HG03457 (cell line): ENCODE results near the gene EIF4E3.

Source experiments
- ATAC-seq: cut with Tn5 transposase; IDR thresholded peaks from one replicate; pipeline ENCODE4 v1.9.1; 2021; ENCODE audit warnings: moderate number of reproducible peaks; ENCODE audit not compliant: unreplicated experiment

The EIF4E3 gene

GRCh38 chr3:71723452-71724170 is 1.6 kb downstream of the EIF4E3 start:
- ATAC-seq, result no peak

GRCh38 chr3:71722693-71723092 is 2.5 kb downstream of the EIF4E3 start:
- no peak for ATAC-seq

DNA sequence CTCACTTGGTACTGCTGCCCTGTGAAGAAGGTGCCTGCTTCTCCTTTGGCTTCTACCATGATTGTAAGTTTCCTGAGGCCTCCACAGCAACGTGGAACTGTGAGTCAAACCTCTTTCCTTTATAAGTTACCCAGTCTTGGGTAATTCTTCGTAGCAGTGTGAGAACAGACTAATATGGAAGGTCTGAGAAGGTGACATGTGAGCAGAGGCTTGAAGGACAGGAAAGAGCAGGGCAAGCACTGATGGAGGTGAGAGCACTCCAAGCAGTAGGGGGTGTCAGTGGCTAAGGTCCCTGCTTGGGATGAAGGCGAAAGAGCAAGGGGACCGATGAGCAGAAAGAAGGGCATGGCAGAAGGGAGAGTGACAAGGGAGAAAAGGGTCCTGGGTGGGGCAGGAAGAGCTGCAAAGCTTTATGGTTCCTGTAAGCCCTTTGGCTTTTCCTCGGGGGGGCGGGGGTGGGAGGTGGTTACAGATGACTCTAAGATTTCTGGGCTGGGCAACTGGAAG is 3.5 kb downstream of the EIF4E3 start:
- no peak for ATAC-seq

- ATAC-seq, result no peak
These were observed 4.2 kb downstream of the EIF4E3 start for GRCh38 chr3:71721002-71721401.

GRCh38 chr3:71718072-71718471 is 7.1 kb downstream of the EIF4E3 start:
- ATAC-seq, result no peak

- no peak for ATAC-seq
These were observed 10.6 kb downstream of the EIF4E3 start for GRCh38 chr3:71714595-71714994.

DNA sequence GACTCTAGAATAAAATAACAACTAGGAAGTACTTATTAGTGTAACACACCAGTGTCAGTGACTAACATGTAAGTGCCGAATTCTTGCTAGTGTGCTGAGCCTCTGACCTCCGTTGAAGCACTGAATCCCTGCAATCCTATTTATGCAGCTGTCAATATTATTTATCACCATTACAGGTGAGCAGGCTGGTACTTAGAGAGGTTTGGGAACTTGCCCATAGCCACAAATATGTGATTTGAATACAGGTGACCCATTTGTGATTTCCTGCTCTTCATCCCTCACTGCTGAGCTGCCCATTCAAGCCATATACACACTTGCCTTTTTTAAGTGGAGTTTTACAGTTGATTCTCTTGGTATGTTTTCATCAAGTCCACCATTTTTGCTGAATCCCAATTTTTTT is 12.2 kb downstream of the EIF4E3 start:
- no peak for ATAC-seq

DNA sequence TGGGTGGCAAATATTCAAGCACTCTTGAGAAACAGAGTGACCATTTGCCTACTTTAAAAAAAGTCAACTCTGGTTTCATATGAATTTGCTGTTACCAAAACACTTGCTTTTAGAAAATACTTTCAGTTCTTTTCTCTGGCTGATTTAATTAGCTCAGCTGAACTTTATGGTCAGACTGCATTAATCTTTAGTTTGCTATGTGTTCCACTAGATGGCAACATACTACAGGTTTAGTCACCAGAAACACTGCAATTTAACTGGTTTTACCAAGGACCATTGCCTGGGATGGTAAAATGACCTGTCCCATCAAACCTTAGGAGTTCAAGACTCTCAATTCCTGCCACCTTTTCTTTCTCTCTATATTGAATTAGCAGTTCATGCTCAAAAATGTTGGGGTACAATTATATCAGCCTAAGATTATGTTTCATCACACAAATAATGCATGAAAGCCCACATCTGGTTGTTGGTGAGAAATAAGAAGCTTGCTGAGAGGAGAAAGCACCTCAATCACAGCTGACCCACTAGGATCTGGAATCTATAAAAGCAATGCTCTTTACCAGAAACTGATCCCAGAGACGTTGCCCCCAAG is 14.2 kb downstream of the EIF4E3 start:
- ATAC-seq, result no peak

DNA sequence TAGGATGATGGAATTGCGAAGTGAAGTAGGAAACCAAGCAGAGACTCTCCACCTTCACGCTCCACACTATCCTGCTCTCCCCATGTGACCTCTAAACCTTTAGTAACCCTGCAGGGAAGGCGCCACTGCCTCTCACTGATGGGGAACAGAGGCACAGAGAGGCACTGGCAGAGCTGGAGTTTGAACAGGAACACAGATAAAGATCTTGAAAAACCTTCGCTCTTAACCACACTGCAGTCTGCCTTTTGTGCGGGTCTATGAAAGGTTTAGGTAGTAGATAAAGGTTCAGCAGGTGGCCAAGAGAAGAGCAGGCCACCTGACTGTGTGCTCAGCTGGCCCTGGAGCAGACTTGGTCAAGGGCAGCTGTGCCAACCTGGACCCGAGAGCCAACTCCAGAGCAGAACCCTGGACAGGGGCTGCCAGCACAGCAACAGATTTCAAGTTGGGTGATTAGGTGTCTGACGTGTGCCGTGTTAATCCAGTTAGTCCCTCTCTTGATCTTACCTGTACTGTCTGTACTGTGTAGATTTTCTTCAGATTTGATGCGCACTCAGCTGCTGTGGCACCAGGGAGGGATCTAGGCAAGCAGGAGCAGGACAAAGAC is 15.2 kb downstream of the EIF4E3 start:
- no peak for ATAC-seq

DNA sequence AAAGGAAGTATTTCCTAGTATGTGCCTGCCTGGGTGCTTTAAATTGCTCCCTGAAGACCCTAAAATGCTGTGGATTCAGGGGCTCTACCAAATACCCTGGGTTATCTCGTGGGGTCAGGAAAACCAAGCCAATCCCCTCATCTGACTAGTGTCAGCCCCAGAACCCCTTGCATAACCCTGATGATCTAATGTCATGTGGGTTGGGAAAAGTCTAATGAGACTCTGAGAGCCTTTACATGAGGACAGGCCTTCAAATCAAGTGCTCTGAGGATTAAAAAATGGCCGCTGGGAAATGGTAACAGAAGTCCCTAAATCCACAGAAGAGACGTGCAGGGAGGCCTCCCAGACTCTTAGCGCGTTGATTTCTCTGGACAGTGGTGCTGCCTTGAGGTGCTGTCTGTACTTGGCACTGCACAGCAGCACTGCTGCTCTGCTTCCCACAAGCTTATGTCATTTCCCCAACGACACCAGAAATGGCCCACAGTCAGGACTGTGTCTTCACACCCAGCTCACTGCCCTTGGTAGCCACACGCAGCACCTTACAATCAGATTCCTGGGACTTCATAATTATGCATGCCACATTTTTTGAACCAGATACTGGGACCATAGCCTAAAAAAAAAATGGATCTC is 16.6 kb downstream of the EIF4E3 start:
- ATAC-seq, result no peak

DNA sequence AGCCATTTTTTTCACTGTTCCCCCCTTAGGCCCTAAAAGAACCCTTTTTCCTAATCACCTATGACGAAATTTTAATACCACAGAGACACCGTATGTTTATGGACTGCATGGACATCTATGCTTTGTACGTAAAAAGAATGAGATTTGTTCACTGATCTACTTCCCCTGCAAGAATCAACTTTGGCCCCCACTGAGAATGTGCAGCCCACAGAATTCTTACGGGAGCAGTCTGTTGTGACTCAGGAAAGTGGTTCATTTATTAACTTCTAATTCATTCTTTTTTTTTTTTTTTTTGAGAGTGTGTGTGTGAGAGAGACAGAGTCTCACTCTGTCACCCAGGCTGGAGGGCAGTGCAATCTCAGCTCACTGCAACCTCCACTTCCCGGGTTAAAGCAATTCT is 17.6 kb downstream of the EIF4E3 start:
- no peak for ATAC-seq

- no peak for ATAC-seq
These were observed 19.5 kb downstream of the EIF4E3 start for GRCh38 chr3:71705681-71706080.

GRCh38 chr3:71704915-71705314 is 20.3 kb downstream of the EIF4E3 start:
- no peak for ATAC-seq

- no peak for ATAC-seq
These were observed 21.4 kb downstream of the EIF4E3 start for GRCh38 chr3:71703797-71704196.

- ATAC-seq, result no peak
These were observed 22.8 kb downstream of the EIF4E3 start for GRCh38 chr3:71702131-71703024.

GRCh38 chr3:71701251-71701762 is 23.9 kb downstream of the EIF4E3 start:
- no peak for ATAC-seq

GRCh38 chr3:71695000-71695482 is 30.2 kb downstream of the EIF4E3 start:
- no peak for ATAC-seq

DNA sequence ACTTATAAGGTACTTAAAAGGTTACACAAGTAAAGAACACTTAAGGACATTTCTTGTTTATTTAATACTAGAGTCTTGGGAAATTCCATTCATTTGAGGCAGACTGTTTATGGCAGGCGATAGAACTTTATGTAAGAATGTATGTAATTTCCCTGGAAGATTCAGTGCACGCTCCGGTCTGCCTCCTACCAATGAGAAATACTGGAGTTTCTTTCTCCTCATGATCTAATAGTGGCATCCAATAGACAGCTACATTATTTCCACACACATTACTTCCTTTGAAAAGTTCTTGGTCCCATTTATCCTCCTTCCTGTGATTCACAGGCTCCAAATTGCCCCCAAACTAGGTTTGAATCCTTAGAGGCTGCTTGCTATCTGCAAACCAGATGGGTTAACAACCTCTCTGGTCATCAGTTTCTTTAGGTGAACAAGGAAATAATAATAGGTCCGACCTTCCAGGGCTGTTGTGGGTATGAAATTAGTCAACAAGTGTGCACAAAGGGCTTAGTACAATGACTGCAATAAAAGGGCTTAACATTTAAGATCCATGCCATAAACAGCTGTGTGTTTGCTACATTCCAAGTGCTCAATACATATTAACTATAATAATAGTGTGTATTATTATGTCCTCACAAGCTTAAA is 30.7 kb downstream of the EIF4E3 start:
- ATAC-seq, result no peak

DNA sequence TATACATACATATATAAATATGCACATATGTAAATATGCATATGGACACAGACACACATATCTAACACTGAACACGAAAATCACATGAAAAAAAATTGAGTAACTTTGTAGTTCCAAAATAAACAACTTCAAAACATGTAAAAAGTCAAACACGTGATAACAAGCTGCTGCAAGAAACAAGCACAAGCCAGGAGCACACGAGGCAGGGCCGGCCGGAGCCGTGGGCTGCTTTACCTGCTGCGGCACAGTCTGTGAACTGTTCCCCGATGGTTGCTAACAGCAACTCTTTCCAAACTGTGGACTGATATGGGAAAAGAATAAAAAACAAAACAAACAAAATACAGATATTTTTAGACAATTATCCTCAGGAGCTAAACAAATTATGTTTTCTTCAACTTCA is 31.6 kb downstream of the EIF4E3 start:
- ATAC-seq, result no peak

DNA sequence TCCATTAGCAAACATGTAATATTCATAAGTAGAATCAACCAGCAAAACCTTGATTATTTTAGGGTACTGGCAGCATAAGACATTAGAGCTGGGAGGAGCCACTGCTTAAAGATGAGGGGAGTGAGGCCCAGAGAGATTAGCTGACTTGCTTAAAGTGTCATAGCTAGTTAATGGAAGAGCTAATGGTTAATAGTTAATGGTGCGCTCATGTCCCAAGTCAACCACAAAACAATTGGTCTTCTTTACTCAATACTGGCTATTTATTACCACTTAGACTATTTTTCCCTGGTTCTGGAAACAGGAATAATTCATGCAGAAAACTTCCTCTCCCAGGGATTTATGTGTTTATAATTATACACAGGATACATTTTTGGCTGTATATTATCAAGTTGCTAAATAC is 33.1 kb downstream of the EIF4E3 start:
- no peak for ATAC-seq
